GM12873 (cell line): ENCODE results near the gene PSAPL1.

ENCODE experiments used
- TF ChIP-seq, protein P1 (sequence below): IDR thresholded peaks from 2 replicates; pipeline ENCODE4 v1.5.1; 2012; ENCODE audit warnings: low read depth, mild to moderate bottlenecking, moderate library complexity, low read length, control low read depth; ENCODE audit not compliant: insufficient read depth; ENCODE audit errors: missing control alignments

Gene PSAPL1

DNA sequence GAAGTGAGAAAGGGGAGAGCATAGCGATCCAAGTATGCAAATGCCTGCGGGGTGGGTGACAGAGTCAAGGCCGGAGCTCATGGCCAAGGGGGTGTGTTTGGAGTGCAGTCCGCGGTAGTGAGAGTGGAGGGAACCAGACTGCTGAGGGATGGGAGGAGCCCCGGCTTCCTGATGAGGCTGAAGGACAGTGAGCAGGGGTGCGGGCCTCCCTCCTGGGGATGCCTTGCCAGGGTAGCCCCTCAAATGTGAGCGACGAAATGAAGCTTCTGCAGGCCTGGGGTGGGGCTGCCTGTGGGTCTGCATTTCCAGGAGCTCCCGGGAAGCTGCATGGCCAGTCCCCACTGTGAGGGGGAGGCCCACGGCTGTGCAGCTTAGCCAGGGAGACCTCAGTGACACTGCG is 45.0 kb downstream of the PSAPL1 start:
- TF ChIP-seq, protein P1, sequence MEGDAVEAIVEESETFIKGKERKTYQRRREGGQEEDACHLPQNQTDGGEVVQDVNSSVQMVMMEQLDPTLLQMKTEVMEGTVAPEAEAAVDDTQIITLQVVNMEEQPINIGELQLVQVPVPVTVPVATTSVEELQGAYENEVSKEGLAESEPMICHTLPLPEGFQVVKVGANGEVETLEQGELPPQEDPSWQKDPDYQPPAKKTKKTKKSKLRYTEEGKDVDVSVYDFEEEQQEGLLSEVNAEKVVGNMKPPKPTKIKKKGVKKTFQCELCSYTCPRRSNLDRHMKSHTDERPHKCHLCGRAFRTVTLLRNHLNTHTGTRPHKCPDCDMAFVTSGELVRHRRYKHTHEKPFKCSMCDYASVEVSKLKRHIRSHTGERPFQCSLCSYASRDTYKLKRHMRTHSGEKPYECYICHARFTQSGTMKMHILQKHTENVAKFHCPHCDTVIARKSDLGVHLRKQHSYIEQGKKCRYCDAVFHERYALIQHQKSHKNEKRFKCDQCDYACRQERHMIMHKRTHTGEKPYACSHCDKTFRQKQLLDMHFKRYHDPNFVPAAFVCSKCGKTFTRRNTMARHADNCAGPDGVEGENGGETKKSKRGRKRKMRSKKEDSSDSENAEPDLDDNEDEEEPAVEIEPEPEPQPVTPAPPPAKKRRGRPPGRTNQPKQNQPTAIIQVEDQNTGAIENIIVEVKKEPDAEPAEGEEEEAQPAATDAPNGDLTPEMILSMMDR: no peak

DNA sequence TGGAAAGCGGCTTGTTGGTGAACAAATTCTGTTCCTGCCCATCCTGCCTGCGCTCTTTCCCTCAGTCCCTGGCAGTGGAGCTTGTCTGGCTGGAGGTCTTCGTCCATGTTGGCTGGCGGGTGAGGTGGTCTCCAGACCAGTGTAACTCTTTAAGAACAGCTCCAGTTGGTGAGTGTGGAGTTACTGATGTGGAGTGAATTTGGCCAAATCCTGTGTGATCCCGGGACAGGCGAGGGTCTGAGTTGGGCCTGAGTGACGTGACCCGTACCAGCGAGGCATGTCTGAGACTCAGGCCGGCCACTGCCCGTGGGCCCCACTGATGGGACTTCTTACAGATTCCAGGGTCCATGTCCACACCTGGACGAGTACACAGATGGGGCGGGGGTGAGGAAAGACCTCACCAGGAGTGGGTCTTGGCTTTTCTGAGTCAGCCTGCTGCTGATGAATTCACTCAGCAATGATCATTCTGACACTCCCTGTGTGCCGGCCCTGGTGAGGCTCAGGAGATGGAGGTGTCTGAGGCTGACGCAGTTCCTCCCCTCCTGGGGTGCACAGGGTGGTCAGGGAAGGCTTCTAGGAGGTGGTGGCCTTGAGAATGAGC is 45.5 kb downstream of the PSAPL1 start:
- TF ChIP-seq, protein P1: no peak

DNA sequence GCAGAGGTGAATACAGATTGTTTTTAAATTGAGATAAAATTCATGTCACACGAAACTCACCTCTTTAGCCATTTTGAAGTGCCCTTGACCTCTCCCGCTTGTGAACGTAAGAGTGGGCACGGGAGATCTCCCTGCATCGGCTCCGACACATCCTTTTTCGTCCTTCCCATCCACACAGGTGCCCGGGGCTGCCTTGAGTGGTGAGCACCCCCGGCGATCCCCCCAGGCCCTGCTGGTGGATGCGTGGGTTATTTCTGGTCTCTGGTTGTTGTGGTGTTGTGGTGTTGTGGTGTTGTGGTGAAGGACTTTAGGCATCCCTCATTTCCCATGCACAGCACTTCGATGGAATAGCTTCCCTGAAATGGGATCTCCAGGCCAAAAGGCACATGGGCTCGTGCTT is 46.1 kb downstream of the PSAPL1 start:
- TF ChIP-seq, protein P1: no peak

DNA sequence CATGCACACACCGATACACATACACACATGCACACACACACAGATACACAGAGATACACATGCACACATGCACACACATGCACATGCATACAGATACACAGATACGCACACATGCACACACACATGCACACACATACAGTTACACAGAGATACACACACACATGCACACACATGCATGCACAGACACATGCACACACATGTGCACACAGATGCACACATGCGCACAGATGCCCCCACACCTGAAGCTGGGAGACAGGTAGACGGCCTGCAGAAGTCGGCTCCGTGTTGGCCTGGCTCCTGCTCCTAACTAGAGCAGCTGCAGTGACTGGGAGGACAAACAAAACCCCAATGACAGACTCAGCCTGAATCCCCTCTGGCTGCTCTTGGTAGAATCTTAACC is 46.8 kb downstream of the PSAPL1 start:
- TF ChIP-seq, protein P1: no peak

DNA sequence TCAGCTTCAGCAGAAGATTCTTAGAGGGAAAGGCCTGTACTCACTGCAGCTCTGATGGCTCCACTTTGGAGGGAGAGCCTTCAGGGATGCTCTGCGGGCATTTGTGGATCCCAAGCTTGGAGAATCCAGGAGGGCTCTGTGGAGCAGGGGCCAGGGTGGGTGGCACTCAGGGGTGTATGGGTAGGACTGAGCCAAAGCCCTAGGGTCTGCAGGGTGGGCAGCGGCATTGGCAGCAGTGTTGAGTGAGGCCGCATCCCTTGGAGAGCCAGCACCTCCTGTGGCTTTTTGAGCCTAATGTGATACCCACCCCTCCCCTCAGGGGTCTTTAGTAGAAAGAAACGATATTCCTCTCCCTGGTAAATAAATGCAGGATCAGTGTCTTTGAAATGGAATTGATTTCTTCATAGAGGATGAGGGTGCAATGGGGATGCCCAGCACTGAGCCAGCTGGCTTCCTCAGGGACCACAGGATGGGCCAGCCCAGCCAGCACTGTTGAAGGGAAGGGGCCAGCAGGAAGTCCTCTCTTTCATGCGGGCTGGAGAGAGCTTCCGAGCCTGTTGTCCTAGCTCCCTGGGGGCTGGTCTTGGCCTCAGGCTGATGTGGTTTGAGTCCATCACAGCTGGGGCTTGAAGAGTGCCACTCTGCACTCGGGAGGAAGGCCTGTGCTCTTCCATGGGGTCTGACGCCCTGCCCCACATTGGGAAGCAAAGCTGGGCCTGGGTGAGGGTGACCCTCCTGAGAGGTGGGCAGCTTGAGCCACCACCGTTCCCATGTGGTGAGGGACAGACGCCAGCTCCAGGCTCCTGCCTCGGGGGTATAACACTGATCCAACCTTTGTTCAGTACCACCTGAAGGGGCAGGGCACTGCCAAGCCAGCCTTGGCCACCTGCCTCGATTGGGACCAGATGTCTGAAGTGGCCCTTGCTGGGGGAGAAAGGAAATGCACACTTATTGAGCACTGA is 49.5 kb downstream of the PSAPL1 start:
- TF ChIP-seq, protein P1: no peak

DNA sequence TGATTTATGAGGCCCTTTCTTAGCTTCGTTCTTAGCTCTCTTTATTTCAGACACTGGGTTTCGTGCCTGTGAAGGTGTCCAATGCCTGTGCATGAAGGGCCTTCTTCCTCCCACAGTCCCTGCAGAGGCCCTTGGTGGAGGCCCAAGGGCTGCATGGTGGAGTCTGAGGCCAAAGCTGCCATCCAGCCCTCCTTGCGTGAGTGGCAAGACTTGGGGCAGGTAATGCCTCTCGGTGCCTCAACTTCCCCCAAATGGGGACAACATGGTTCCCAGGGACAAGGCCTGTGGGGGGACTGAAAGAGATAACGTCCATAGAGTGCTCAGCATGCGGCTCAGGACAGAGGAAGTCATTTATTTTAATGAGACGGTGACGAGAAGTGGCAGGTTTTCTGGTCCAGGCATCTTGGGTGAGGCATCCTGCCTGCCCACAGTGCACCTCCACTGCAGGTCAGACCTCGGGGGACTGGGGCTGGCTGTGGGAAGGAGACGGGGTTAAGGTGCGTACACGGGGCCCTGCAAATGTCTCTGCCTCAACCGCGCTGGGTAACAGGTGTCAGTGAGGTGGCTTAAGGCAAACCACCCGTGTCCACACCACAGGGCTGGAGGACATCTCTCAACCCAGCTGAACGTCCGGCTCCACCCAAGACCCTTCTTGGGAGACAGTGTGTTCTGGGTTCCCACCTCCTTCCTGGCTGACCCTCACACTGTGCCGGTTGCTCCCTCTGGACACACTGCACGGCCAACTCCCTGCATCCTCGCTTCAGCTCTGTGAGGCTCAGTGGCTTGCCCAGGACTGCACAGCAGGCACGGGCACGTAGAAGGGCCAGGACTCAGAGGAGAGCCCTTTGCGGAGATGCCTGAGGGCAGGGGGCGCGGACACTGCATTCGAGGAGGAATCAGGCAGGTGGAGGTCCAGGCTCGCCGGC is 50.5 kb downstream of the PSAPL1 start:
- TF ChIP-seq, protein P1: no peak
